Psoas muscle (tissue), 8 donors: ENCODE measurements around the gene XPNPEP2. TPM values are rescaled to one million over a fixed set of nuclear protein-coding genes. Genes with fewer than 3 reads are reported as not detected.

Experiments
- ATAC-seq, 4 donors: fragments of 200-7000 bp; cut with Tn5 transposase; one replicate each; pipeline ENCODE4 v1.9.1; 2020; ENCODE audit warnings: moderate library complexity in 3 of 4, mild to moderate bottlenecking in 2 of 4
- DNase-seq, 2 donors: peaks; one replicate each; pipeline ENCODE4 v3.0.0-alpha.2; 2020
- H3K27ac ChIP-seq: fragments of 200-600 bp; one replicate; pipeline ENCODE4 v1.8.0; 2022
- H3K27me3 ChIP-seq, 3 donors: fragments of 200-600 bp in 1 of 3; one replicate each; pipeline versions ENCODE4 v1.6.1 to v1.8.0; 2013 to 2022; ENCODE audit warnings: low read length in 2 of 3, mild to moderate bottlenecking in 2 of 3, moderate library complexity in 1 of 3; ENCODE audit not compliant: insufficient read depth in 3 of 3
- H3K36me3 ChIP-seq, 2 donors: fragments of 200-600 bp in 1 of 2; one replicate each; pipeline versions ENCODE4 v1.6.1 to v1.8.0; 2013 to 2022; ENCODE audit warnings: low read depth in 1 of 2, mild to moderate bottlenecking in 1 of 2, moderate library complexity in 1 of 2; ENCODE audit not compliant: insufficient read depth in 1 of 2
- H3K4me1 ChIP-seq: fragments of 200-600 bp; one replicate; pipeline ENCODE4 v1.8.0; 2022
- H3K4me3 ChIP-seq: fragments of 200-600 bp; one replicate; pipeline ENCODE4 v1.8.0; 2022; ENCODE audit warnings: mild to moderate bottlenecking
- H3K9me3 ChIP-seq: fragments of 200-600 bp; one replicate; pipeline ENCODE4 v1.8.0; 2022
- WGBS, 3 donors: extraction: QIAGEN DNeasy Blood & Tissue Kit; methylation state at CpG; one replicate each; pipeline versions ENCODE4 v1.1.6 to v1.1.7; 2013; 5-methylcytosine and 5-hydroxymethylcytosine counted together
- intact Hi-C, 2 donors: fragments of 100-400 bp; cut with DNase I; formaldehyde crosslinking; loops; one replicate each; pipeline versions ENCODE4 v1.11.0 to v1.14.2; 2022
- polyA plus RNA-seq, 3 donors: library from polyadenylated mRNA; stranded (reverse); fragments of 200-250 nt; gene quantifications; one replicate each; pipeline ENCODE4 v1.2.3, GENCODE V29; 2013
- total RNA-seq, 4 donors: library from RNA; stranded (reverse); fragmentation: NEBNext Ultra II Directional in 2 of 4; extraction: Animal tissue kit (Norgen Biotek cat#: 25700) in 2 of 4; gene quantifications; one replicate each; pipeline versions ENCODE4 v1.2.1 to v1.2.4, GENCODE V29; 2021 to 2023
- TF ChIP-seq, protein P1 (sequence below): fragments of 200-600 bp; IDR thresholded peaks from one replicate; pipeline ENCODE4 v1.8.0; 2022; ENCODE audit warnings: antibody characterized with exemption
- donor health status: healthy with polysubstance abuse.
- donor health status: DM: no; HTN: no; CAD: no; lungs with moderate emphysema.
- donor health status: Bipolar disorder and iron deficiency.
- donor health status: healthy.
- donor health status: DM: yes; HTN: yes; CAD: no.
- donor health status: DM: no; HTN: no; CAD: no.
- donor health status: DM: no; HTN: no; CAD: no.
- donor health status: DM: yes; HTN: yes; CAD: no.

The XPNPEP2 gene
- total and polyA plus RNA-seq, 7 donors = 0.25 to 0.97 (median 0.44) TPM

DNA sequence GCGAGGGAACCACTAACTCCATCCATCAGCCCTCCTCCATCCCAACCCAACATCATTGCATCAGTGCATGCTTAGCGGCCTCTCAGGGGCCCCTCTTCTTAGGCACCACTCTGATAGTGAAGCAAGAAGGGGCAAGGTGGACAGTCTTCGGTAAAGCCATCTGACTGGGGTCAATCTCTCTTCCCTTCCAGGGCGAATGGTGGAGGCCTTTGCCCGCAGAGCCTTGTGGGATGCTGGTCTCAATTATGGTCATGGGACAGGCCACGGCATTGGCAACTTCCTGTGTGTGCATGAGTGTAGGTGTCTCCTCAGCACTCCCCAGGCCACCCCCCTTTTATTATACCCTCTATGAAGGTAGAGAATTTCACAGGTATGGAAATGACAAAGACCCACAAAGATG, 22.2 kb downstream of the XPNPEP2 start:
- Histone ChIP-seq H3K4me1 (no peaks in the 10 kb centered on the region), H3K36me3 (no peaks in the 10 kb centered on the region), H3K4me3 (no peak overlapping the region), H3K9me3 (no peaks in the 10 kb centered on the region), H3K27me3 (no peaks in the 10 kb centered on the region), H3K27ac (no peak overlapping the region)
- DNase-seq (peak in 1 of 2 donors; percentile 23), ATAC-seq (no peak)
- intact Hi-C loops = no loop called here
- TF ChIP-seq, protein P1, sequence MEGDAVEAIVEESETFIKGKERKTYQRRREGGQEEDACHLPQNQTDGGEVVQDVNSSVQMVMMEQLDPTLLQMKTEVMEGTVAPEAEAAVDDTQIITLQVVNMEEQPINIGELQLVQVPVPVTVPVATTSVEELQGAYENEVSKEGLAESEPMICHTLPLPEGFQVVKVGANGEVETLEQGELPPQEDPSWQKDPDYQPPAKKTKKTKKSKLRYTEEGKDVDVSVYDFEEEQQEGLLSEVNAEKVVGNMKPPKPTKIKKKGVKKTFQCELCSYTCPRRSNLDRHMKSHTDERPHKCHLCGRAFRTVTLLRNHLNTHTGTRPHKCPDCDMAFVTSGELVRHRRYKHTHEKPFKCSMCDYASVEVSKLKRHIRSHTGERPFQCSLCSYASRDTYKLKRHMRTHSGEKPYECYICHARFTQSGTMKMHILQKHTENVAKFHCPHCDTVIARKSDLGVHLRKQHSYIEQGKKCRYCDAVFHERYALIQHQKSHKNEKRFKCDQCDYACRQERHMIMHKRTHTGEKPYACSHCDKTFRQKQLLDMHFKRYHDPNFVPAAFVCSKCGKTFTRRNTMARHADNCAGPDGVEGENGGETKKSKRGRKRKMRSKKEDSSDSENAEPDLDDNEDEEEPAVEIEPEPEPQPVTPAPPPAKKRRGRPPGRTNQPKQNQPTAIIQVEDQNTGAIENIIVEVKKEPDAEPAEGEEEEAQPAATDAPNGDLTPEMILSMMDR = no peak
- 83 to 100% (median 96%) methylated on average over 4 to 6 of the region's 6 CpGs for WGBS, 3 donors

DNA sequence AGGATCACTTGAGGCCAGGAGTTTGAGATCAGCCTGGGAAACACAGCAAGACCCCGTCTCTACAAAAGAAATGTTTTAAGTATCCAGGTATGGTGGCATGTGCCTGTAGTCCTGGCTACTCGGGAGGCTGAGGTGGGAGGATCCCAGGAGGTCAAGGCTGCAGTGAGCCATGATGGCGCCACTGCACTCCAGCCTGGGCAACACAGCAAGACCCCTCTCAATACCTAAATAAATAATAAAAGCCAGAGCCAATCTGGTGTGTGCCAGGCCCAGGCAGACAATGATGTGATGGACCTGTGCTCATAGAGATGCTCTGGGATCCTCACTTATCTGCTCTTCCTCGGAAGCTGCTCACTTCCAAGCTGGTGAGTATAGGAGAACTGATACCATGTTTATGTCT, 22.8 kb downstream of the XPNPEP2 start:
- TF ChIP-seq, protein P1 = no peak
- 80 to 96% (median 94%) methylated on average over 4 of the region's 4 CpGs for WGBS, 3 donors
- H3K27me3 ChIP-seq = no peaks in the 10 kb centered on the region
- H3K4me3 ChIP-seq = no peak overlapping the region
- intact Hi-C loops = no loop called here
- H3K36me3 ChIP-seq = no peaks in the 10 kb centered on the region
- peak in 1 of 2 donors; percentile 15 for DNase-seq
- no peak for ATAC-seq
- H3K4me1 ChIP-seq = no peaks in the 10 kb centered on the region
- H3K27ac ChIP-seq = no peak overlapping the region
- no peaks in the 10 kb centered on the region for H3K9me3 ChIP-seq

GRCh38 chrX:129762448-129762847, 23.7 kb downstream of the XPNPEP2 start:
- ATAC-seq (no peak), DNase-seq (peak in 1 of 2 donors; percentile 38)
- Histone ChIP-seq H3K27ac (no peak overlapping the region), H3K27me3 (no peaks in the 10 kb centered on the region), H3K4me1 (no peaks in the 10 kb centered on the region), H3K4me3 (no peak overlapping the region), H3K9me3 (no peaks in the 10 kb centered on the region), H3K36me3 (no peaks in the 10 kb centered on the region)
- WGBS, 3 donors = 86 to 100% (median 94%) methylated on average over 3 of the region's 3 CpGs
- intact Hi-C loops = no loop called here
- TF ChIP-seq, protein P1 = no peak

DNA sequence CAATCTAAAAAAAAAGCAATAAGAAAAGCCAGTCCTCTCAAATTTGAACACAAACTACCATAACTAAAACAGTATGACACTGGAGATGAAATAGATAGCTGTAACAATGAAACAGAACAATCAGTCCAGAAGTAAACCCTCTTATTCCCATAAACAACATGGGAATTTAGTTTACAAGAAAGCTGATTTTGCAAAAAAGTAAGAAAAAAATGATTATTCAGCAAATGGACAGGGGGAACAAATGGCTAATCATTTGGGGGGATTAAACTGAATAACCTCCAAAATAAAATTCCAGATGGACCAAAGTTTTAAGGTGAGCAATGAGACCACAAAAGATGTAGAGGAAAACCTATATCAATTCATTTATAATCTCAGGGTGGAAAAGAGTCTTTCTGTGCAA, 24.9 kb downstream of the XPNPEP2 start:
- no peaks in the 10 kb centered on the region for H3K9me3 ChIP-seq
- no peak overlapping the region for H3K27ac ChIP-seq
- no peak for ATAC-seq
- no peaks in the 10 kb centered on the region for H3K27me3 ChIP-seq
- no peak for DNase-seq
- intact Hi-C loops = no loop called here
- no peak overlapping the region for H3K4me3 ChIP-seq
- TF ChIP-seq, protein P1 = no peak
- no peaks in the 10 kb centered on the region for H3K36me3 ChIP-seq
- H3K4me1 ChIP-seq = no peaks in the 10 kb centered on the region

DNA sequence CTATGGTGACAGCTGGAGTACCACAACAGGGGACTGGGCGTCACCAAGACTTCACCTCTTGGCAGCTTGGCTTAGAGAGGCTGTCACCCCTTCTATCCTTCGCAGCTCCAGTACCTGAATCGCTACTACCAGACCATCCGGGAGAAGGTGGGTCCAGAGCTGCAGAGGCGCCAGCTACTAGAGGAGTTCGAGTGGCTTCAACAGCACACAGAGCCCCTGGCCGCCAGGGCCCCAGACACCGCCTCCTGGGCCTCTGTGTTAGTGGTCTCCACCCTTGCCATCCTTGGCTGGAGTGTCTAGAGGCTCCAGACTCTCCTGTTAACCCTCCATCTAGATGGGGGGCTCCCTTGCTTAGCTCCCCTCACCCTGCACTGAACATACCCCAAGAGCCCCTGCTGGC, 29.4 kb downstream of the XPNPEP2 start:
- H3K36me3 ChIP-seq = no peaks in the 10 kb centered on the region
- TF ChIP-seq, protein P1 = no peak
- H3K27me3 ChIP-seq = no peaks in the 10 kb centered on the region
- no peak overlapping the region for H3K27ac ChIP-seq
- no peaks in the 10 kb centered on the region for H3K9me3 ChIP-seq
- no peak overlapping the region for H3K4me3 ChIP-seq
- DNase-seq (peak in 1 of 2 donors; percentile 26), ATAC-seq (no peak)
- intact Hi-C loops = no loop called here
- WGBS, 3 donors = 90 to 97% (median 92%) methylated on average over 8 of the region's 8 CpGs
- H3K4me1 ChIP-seq = no peaks in the 10 kb centered on the region
